HUDEP-2 (cell line): ENCODE results near the gene TENT5C.

Experiments
- DNase-seq, 76 experiments: peaks; one replicate each; lab custom pipeline; 2025; ENCODE audit not compliant: unreplicated experiment in 76 of 76; lab: John Stamatoyannopoulos, UW

Gene TENT5C

DNA sequence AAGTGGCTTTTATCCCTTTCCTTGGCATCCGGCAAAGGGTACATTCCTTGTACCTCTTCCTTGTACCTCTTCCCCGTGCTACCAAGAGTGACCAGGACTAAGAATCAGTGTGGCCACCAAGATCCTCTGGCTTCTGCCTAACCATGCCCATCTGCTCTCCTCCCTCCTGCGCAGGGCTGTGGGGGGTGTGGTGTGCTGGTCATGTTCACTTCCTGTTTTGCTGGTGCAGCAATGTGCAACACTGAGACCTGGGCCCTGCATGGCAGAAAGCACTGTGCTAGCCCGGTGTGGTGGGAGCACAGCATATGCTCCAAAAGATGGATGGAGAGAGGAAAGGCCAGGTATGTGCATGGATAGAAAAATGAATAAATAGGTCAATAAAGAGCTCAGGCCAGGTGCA is 33.3 kb upstream of the TENT5C start:
- DNase-seq = peak in 13 of 76 experiments; percentile 2 to 17 (median 10)

DNA sequence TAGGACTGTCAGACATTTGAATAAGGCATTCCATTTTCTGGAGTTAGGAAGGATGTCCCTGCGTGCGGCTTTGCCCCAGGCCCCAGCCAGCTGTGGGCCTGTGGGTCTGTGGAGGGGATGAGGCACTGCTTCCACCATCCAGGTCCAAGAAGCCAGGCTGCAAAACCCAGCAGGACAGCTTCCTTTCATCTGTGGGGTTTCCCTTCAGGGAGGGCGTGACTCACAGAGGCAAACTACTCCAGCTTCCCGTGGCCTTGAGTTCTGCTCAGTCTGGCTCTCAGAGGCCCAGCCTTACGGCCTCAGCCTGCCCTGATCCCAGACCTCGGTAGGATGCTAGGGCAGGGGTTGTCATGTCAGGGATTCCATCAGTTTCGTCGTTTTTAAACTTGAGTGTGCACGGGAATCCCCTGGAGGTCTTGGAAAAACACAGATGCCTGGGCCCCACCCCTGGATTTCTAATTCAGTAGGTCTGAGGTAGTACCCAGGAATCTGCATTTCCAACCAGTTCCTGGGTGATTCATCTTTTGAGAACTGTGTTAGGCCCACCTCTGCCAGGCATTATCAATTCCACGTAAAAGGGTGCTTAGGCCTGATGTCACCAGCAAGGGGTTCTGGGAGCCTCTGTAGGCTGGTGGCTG is 32.3 kb upstream of the TENT5C start:
- no peak for DNase-seq

DNA sequence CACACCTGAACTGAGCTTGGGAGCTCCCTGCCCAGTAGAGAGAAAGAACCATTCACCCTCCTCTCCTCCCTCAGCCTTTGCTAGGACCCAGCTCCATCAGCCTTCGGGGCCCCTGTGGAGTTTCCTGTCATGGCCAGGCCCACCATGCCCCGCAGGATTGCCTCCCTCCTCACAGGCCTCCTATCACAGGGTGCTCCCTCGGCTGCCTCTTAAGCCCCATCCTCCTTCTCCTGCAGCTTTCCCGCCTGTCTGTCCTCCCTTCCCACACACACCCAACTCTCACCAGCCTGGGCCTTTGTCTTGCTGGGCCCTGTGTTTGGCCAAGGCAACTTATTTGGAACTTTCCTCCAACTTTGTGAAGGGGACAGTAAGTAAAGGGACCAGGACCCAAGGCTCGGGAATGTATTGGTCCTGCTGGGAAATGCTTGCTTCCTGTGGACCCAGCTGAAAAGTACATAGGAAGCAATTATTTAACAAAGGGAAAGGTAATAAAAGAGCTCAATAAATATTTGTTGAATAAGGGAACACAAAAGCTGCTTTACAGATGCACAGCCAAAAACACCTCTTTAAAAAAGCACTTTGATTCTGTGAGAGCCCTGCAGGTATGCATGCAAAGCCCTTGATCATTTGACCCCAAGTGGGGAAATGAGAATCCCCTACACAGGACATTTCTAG is 31.6 kb upstream of the TENT5C start:
- no peak for DNase-seq

DNA sequence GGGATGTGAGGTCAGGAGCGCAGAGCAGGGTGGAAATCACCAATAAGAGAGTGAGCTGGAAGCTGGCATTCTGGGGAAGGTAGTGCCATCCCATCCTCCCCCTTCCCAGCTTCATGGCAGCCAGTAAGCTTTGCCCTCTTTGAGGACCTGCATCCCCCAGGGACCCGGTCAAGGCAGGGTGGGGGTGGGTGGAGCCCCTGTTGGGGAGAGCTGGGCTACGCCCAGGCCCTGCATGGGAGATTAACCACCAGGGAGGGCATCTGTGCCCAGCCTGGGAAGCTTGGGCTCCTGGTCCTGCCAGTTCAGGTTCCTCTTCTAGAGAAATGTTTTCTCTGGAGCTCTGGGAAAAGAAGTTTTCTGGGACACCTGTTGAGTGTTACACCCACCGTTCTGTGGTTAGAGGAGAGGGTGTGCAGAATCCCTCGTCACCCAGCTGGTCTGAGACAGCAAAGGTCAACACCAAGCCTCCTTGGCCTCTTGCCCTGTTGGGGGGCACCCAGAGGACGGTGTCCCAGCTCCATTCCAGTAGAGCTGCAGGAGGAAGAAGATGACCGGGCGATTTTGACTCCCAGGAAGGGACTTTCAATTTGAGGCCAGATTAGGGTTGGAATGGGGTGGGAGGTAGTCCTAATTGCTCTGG is 30.1 kb upstream of the TENT5C start:
- DNase-seq = no peak

DNA sequence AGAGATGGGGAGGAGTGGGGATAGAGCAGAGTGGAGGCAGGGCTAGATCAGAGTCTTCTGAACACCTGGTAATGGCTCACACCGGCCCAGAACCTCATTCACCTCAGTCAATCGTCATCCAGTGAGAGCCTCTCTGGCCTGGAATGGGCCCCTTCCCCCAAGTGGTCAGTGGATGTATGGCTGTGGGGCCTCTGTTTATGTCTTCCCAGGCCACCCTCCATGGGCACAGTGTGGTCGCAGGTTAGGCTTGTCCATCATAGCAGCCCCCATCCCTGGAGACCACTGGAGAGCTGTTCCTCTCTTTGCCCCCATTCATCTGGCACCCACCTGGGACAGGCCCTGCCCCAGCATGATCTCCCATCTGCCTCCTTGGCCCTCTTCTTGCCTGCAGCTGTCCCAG is 29.6 kb upstream of the TENT5C start:
- no peak for DNase-seq

DNA sequence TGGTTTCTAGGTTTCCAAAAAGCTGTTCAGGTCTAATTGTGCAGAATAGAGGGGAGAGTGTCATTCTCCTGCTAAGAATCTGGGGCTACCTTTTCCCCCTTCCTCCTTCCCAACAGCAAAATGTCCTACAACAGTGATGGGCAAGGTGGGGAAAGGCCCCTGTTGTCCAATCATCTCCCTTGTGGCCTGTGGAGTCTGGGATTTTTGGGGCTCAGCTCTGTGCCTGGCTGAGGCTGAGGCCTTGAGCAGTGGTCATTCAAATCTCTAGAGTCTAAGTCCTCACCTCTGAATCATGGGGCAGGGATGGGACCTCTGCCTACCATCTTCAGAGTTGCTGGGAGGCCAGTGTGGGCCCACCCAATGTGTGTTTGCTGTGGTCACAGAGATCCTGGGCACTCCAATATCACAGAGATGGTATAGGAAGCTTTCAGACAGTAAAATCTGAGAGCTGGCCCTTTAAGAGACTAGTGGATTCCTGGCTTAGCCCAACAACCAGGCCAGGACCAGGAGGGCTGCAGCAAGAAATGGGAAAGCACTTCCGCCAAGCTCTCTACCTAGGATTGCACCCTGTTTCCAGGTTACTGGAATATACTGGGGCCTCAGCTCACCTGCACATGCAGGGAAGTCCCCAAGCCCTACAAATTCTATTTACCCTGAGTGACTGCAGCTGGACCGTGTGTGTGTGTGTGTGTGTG is 28.5 kb upstream of the TENT5C start:
- DNase-seq = no peak

DNA sequence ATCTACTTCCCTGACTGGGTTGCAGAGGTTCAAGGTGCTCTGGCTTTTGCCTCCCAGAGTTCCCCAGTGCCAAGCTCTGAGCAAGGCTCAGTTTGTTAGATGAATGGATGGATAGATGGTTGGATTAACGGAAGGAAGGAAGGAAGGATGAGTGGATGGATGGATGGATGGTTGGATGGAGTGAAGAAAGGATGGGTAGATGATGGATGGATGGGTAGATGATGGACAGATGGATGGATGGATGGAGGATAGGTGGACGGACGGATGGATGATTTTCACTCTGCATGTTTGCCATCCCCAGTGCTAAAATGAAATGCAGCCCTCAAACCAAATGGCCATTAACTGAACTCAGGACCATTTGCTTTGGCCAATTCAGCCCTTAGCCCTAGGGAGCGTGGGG is 27.4 kb upstream of the TENT5C start:
- no peak for DNase-seq

DNA sequence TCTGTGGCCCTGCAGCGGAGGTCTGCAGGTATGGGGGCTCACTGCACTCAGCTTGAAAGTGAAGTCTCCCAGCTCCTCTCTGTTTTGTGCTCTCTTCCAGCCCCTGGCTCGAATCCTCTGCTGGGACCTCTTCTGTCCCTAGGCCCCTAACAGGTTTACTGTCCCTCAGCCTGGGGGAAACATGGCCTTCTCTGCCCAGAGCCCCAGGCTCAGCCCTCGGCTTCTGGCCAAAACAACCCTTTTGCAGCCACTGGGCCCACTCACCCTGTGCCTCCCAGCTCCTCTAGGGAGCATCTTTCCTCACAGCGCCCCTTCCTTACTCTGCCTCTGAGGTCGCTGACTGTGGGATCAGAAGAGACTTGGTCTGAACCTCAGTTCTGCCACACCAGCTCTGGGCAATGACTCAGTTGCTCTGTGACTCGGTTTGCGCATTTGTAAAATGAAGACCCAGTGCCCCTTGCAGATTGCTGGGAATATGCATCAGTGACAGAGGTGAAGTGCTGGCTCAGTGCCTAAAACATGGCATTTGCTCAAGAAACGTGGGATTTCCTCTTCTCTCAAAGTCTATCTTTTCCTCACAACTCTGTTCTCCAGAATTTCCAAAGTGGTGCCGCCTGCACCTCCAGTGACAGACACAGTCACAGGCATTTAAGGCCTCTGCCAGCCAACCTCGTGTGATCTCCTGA is 26.5 kb upstream of the TENT5C start:
- no peak for DNase-seq

DNA sequence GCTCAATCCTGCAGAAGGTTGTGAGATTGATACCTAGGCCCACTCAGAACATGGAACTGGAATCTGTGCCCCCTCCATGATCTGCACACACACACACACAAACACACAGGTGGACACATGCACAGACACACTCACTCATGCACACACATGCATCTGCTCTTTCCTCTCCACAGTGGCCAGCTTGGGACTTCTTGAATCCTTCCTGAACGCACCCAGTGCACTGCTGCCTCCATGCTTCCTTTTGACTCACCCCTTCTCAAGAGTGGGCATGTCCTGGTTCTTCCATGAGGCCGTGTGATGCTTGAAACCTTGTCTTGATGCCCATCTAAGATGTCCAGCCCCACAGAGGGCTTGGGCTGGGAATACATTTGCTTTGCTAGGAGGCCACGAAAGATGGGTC is 25.4 kb upstream of the TENT5C start:
- DNase-seq = no peak

DNA sequence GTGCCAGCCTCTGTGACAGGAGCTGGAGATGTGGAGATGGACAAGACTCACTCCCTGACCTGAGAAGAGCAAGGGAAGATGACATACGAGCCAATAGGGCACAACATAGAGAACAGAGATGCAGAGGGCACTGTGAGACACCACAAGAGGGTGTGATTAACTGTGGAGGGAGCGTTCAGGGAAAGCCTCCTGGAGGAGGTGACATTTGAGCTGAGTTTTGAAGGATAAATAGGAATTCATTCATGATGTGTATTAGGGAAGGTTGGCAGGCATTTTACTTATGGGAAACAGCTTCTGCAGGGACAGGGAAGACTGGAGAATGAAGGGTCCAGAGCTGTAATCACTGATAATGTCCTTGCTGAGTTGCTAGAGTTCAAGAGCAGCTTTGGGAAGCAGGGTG is 25.0 kb upstream of the TENT5C start:
- DNase-seq = no peak

DNA sequence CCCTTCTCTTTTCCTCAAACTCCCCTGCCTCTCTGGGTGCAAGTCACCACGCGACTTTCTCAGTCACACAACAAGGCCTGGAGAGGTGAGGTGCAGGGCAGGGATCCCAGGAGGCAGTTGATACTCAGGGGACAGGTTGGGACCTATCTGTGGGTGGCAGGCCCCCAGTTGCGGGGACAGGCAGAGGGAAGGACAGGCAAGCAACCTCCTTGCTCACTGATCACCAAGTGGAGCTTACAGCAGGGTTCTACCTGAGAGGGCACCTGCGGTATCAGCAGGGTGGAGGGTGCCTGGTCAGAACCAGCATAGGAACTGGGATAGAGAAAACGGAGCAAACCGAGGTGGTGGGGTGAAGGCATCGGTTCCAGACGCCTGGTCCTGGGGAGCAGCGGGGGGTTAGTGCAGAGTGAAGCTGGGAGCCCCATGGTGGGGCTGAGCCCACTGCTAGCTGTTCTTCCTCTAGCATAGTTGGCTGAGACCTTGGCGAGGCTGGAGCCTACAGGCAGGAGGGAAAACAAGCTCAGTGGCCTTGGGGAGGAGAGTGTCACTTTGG is 24.4 kb upstream of the TENT5C start:
- DNase-seq = no peak

DNA sequence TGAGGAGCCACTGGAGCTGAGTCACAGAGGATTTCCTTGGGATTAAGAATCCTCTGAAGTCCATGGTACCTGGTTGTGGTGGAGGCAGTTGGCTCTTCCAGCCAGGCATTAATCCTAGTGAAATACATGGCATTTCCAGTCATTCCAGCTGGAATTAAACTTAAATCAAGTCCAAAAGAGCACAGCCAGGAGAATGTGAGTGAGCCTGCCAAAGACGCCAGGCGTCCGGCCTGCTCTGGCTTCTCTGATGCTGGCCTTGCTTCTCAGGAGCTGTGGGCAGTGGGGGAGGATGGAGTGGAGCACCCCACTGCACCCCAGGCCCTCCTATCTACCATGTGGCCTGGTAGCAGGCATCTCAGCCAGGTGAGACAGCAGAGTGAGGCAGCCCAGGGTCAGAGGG is 23.4 kb upstream of the TENT5C start:
- DNase-seq = no peak

DNA sequence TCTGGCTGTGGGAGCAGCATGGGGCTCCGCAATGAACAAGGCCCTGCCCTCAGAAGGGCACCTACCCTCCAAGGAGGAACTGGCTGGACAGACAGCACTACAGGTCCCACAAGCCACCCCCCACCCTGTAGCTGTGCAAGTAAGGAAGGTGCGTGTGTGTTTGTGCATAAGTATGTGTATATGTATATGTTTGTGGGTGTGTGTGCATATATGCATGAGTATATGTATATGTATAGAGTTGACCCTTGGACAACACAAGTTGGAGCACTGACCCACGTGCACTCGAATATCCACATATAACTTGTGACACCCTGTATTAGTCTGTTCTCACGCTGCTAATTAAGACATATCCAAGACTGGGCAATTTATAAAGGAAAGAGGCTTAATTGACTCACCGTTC is 22.6 kb upstream of the TENT5C start:
- DNase-seq = no peak

DNA sequence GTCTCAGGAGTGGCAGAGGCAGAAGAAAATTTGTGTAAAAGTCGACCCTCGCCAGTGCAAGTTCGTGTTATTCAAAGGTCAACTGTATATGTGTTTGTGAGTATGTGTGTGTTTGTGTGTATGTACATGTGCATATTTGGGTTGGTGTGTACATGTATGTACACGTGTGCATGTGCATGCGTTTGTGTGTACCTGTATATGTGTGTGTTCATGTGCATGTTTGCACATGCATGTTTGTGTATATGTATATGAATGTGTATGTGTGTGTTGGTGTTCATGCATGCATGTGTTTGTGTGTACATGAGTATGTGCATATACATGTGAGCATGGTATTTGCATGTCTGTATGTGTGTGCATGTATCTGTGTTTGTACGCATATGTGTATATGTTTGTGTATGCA is 21.7 kb upstream of the TENT5C start:
- no peak for DNase-seq

DNA sequence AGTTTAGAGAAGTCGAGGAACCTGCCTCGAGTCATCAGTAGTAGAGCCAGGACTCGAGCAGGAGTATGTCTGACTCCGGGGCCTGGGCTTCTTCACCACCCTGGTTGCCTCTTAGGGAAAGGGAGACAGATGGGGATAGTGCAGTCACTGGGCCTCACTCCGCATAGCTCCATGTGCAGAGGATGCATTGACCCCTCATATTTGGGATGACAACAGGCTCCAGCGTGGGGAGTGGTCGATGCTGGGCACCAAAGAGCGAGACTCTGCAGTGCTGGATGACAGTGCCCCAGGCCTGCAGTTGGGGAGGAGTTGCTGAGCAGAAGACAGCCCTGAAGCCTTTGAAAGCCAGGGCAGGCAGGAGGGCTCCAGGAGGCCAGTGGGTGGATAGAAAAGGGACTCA is 20.8 kb upstream of the TENT5C start:
- no peak for DNase-seq

DNA sequence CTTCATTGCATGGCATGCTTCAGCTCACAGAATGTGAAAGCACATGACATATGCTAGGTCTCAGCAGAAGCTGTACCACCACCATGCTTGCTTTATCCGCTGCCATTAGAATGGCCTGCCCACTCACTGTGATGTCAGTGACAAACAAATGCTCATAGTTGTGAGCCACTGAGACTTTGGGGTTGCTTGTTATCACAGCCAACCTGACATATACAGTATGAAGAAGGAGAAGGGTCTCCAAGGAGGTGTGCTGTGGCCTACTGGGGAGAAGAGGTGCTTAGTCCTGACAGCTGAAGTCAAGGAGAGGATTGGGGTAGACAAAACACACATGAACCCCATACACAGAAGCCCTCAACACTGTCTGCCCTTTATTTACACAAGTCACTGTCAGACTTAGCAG is 19.5 kb upstream of the TENT5C start:
- DNase-seq = no peak

DNA sequence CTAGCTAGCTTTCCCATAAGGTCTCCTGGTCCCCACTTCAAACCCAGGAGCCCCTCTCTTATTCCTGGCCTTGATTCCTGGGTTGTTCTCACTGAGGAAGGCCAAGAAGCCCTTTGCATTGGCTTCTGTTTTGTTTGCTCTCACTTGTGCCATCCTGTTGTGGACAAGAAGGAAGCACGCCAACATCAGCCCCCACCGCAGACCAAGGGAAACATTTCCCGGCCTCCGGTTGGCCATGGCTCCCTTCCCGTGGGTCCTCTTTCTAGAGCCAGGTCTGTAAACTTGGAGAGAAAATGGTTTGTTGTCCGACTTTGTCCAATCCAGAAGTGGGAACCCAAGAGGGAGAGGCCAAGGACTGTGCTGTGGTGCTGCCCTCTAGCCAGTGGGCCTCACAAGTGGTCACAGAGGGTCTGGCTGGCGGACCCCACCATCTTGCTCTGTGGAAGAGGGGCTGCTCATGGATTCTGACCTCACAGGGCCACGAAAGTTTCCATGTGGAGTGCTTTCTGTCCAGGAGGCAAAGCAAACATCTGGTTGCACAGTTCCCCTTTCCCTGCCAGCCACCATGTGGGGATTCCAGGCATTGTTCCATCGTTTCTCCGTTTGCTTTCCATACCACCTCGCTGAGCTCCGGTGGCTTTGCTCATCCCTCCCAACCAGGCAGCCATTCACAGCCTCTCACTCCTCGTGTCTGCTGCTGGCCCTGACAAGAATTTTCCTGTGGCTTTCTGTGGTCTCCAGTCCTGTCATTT is 18.9 kb upstream of the TENT5C start:
- no peak for DNase-seq

DNA sequence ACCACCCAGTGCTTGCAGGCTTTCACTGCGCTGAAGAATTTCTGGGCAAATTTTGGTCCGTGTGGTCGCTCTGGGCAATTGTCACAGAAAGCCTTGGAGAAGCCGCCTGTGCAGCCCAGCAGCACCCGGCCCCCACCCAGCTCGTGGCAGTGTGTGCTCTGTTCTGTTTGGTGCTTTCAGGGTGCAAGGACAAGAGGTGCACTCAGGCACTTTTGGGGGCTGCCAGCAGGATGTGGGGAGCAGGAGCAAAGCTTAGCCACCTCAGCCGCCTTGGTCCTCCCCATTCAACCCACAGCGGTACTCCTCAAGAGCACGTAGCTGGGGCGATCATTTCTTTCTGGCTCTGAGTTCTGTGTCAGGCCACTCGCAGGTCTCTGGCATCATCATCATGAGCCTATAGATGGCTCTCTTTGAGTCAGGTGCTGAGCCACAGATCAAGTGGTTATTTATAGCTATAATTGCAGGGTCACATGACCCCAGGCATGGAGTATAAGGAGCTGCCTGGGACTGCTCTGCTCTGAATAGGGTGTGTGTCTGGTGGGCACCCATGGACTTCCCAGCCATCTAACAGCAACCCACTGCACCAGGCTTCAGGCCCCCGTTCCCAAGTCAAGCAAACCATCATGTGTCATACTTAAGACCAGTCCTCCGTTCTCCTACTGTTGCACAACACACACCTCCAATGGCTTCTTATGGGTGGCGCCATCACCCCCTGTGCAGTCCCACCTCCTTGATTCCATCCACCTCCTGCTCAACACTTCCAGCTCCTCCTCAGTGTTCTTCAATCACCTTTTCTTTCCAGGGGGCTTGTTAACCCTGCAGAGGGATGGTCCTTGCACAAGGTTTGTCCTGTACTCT is 18.1 kb upstream of the TENT5C start:
- no peak for DNase-seq

DNA sequence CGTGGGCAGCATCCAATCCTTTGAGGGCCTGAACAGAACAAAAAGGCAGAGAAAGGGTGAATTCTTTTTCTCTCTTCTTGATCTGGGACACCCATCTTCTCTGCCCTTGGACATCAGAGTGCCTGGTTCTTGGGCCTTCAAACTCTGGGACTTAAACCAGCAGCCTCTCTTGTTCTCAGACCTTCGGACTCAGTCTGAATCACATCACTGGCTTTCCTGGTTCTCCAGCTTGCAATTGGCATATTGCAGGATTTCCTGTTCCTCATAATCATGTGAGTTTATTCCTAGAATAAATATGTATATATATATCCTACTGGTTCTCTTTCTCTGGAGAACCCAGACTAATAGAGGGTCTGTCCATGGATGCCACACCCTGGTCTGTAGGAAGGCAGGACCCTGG is 16.3 kb upstream of the TENT5C start:
- no peak for DNase-seq
